Activated CD4-positive, alpha-beta T cell treated with anti-CD3 and anti-CD28 coated beads, Interleukin-2, amount 50 U/mL, for 48 hours (primary cell): ENCODE data around the gene SLC12A5.

Experiments used
- DNase-seq, 2 experiments: peaks; one replicate each; pipeline ENCODE4 v3.0.0-alpha.2; 2020

SLC12A5 gene

DNA sequence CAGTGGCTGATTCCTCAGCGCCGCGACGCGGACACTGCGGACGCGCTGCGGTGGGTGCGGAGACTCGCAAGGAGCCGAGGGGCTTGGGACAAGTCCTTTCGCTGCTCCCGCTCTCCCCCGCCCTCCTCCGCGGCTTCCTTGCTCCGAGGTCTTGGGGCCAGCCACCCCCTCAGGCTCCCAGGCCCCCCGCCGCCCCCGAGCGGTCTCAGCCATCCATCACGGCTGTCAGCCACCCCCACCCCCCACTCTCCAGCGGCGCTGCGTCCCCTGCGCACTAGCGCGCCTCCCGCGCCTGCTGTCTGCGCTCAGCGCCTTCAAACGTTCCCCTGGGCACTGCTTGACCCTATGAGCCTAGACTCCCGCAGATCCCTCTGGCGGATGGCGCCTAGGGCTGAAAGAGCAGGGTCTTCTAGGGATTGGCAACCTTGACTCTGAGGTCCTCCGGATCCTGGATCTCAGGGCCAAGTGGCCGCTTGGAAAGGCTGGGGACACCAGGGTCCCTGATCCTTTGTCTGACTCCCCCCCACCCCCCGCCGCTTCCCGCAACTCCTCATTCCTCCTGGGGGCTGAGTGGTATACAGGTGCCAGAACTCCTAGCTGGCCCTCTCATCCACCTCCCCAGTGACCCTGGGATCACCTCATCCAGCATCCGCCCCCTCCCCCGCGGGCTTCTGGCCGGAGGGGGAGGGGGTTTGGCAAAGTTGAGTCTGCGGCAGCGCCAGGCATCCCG is 1.4 kb downstream of the SLC12A5 start:
- no peak for DNase-seq

DNA sequence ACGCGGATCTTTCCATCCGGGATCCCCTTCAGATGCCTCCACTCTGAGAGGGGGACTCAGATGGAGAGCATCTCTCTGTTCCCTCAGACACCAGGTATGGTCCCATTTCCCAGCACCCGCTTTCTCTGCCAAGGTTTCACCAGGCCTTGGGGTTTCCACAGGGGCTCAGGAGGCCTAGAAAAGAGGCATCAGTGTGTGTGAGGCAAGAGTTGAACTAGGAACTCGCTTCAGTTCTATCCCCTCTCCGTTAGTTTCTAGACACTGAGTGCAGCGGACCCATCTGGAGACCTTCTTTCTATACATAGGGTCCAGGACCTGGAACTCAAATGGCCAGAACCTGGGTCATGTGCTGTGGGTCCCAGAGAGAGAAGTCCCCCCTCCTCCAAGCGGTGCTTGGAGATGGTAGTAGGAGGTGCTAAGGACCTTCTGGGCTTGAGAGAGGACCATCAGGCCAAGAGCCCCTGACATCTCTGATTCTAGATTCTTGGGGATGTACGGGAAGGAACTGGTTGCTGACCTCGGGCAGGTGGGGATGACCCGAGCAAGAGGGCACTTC is 2.1 kb downstream of the SLC12A5 start:
- DNase-seq = no peak

GRCh38 chr20:46031701-46032254 is 2.8 kb downstream of the SLC12A5 start:
- DNase-seq = no peak

DNA sequence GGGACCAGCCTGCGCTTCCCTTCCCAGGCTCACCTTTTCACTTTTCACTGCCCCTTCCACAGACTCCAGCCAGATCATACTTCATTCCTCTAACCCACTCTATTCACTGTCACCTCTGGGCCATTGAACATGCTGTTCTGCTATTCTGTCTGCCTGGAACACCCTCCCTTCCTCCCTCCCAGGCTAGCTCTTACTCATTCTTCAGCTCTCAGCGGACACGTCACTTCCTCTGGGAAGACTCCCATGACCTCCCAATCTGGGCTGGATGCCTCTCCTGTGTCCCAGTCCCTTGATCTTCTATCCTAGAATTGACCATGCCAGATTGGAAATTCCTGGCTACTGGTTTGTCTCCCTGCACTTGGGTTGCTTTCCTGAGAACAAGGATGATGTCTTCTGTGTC is 5.0 kb downstream of the SLC12A5 start:
- no peak for DNase-seq

DNA sequence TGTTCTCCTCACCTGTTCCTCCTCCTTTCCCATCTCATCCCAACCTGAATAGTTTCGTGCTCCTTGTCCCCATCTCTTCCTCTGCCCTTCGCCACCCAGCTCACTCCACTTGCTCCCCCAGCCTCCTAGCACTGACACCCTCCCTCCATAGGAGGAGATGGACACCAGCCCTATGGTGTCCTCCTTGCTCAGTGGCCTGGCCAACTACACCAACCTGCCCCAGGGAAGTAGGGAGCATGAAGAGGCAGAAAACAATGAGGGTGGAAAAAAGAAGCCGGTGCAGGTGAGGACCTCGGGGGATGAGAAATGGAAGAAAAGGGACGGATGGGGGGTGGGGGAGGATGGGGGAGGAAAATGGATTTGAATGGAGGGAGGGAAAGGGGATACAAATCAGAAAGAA is 6.2 kb downstream of the SLC12A5 start:
- DNase-seq = no peak

DNA sequence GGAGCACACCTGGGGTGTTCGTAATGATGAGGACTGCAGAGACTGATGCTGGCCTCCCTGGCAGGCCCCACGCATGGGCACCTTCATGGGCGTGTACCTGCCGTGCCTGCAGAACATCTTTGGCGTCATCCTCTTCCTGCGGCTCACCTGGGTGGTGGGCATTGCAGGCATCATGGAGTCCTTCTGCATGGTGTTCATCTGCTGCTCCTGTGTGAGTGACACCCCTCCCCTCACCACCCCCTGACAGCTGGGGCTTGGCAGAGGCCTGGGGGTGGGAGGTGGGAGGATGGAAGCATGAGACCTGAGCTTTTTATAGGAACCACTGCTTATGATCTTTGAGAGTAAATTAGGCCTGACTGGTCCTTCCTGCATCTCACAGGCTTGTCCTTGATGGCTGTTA is 6.7 kb downstream of the SLC12A5 start:
- no peak for DNase-seq

- no peak for DNase-seq
These were observed 7.4 kb downstream of the SLC12A5 start for GRCh38 chr20:46036370-46036769.

GRCh38 chr20:46037036-46037435 is 8.0 kb downstream of the SLC12A5 start:
- no peak for DNase-seq

DNA sequence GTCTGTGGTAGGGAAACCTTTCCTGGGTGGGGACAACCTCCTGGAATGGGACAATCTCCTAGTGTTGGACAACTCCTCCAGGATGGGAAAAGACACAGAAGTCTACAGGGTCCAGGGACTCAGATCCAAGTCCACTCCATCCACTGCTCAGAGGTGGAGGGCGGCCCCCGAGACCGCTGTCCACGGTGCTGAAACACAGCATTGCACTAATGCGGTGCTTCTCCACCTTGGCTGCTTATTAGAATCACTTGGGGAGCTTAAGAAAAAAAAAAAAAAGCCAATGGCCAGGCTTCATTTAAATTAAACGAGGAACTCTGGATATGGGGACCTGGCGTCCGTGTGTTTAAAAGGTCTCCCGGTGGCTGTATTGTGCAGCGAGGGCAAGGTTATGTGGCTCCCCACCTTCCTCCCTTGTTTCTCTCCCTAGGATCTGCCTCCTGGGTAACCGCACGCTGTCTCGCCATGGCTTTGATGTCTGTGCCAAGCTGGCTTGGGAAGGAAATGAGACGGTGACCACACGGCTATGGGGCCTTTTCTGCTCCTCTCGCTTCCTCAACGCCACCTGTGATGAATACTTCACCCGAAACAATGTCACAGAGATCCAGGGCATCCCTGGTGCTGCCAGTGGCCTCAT is 12.0 kb downstream of the SLC12A5 start:
- peak; percentile 59 to 60 for DNase-seq

- no peak for DNase-seq
These were observed 14.5 kb downstream of the SLC12A5 start for GRCh38 chr20:46043556-46043955.

DNA sequence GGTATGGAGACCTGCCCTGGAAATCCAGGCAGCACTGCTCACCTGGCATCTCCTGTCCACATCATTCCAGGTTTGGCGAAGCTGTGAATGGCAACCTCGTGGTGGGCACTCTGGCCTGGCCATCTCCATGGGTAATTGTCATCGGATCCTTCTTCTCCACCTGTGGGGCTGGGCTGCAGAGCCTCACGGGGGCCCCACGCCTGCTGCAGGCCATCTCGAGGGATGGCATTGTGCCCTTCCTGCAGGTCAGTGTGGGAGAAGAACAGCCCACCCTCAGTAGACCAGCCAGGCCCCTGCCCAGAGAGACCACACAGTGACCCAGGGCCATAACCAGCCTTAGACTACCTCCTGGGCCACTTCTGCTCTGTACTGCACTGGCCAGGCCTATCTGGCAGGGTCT is 15.9 kb downstream of the SLC12A5 start:
- no peak for DNase-seq

DNA sequence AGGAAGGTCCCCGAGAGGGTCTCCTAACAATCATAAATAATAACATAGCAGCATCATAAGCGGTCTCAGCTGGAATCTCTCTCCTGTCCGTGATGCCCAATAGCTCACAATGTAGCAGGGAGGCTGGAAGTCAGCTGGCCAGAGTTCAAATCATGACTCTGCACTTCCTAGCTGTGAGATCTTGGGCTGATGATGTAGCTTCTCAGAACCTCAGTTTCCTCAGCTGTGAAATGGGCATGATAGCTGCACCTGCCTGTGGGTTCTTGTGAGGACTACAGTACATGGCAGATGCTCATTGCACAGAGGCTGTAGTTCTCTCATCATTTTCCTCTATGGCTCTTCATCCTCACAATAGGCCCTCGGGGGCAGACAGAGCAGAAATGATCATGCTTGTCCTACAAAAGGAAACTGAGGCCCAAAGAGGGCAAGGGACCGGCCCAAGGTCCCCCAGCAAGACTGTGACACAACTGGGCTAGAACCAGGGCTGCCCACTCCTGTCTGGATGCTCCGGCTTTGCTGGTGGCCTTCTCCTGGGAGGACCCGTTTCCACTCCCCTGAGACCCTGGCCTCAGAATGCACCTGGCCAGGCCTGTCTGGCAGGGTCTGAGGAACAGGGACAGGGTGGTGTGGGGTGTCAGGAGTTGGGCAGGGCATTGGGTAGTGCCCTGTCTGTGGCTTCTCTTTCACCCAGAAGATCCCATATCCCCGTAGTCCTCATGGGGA is 17.7 kb downstream of the SLC12A5 start:
- no peak for DNase-seq

DNA sequence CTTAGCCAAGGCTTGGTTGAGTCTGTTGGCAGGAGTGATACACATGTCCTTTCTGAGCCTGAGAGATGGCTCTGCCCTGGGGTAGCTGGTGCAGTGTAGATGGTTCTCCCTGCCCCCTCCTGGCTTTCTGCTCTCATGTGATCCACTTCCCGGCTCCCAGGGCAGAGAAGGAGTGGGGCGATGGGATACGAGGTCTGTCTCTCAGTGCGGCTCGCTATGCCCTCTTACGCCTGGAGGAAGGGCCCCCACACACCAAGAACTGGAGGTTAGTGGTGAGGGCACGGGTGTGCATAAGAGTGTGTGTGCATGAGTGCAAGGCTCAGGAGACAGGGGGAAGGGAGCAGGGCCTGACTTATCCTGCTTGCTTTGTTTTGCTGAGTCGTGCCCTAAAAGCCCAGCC is 18.8 kb downstream of the SLC12A5 start:
- no peak for DNase-seq

DNA sequence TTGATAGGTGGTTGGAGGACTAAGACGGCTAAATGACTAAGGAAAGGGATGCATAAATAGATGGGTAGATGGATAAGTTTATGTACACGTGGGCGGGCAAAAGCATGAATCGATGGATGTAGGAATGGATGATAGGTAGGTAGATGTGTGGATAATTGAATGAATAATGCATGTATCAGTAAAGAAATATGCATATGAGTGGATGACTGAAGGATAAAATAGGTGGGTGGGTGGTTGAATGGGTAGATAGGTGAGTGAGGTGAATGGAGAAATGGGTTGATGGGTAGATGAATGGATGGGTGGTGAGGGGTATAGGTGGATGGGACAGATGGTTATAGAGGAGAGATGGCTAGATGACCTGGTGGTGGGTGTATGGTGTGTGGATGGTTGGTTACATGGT is 20.2 kb downstream of the SLC12A5 start:
- no peak for DNase-seq

GRCh38 chr20:46049815-46050214 is 20.8 kb downstream of the SLC12A5 start:
- no peak for DNase-seq

- DNase-seq = no peak
These were observed 21.4 kb downstream of the SLC12A5 start for GRCh38 chr20:46050444-46050843.

- DNase-seq = no peak
These were observed 21.9 kb downstream of the SLC12A5 start for GRCh38 chr20:46050885-46051284.

- DNase-seq = no peak
These were observed 22.7 kb downstream of the SLC12A5 start for GRCh38 chr20:46051556-46052308.

GRCh38 chr20:46053416-46053815 is 24.4 kb downstream of the SLC12A5 start:
- DNase-seq = no peak

DNA sequence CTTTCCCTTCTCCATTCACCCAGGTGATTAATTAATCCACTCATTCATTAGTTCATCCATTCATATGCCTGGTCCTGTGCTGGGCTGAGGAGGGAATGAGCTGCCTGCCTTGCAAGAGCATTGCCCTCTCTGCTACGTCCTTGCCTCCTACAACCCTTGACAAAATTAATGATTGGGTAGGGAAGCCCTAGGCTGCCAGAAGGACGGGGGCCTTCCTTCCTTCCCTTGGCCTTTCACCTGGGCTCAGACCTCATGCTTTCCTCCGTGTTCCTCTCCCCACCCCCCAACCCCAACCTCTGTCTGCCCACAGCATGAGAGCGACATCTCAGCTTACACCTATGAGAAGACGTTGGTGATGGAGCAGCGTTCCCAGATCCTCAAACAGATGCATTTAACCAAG is 25.6 kb downstream of the SLC12A5 start:
- DNase-seq = no peak

GRCh38 chr20:46055269-46055668 is 26.3 kb downstream of the SLC12A5 start:
- no peak for DNase-seq

DNA sequence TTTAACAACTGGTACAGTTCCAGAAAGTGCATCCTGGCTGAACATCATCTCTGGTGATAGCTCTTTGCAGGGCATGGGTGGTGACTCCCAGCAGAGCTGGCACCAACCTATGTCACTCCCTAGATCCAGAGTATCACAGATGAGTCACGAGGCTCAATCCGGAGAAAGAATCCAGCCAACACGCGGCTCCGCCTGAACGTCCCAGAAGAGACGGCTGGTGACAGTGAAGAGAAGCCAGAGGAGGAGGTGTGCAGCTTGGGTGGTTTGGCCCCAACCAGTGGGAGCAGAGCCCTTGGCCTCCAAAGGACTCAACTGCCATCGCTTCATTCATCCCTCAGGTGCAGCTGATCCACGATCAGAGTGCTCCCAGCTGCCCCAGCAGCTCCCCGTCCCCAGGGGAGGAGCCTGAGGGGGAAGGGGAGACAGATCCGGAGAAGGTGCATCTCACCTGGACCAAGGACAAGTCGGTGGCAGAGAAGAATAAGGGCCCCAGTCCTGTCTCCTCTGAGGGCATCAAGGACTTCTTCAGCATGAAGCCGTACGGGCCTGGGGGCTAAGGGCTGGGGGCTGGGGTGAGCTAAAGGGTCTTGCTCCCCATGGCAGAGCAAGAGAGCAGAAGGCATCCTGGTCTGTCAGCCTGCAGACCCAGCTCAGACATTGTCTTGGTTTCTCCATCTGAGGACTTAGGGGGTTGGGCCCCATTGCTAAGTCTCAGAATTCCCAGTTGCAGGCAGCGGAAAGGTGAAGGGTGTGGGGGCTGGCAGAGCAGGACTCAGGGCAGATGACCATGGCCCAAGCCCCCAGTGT is 27.2 kb downstream of the SLC12A5 start:
- DNase-seq = no peak
